Measurements from ENCODE around the gene CPD. TPM values are rescaled to one million over a fixed set of nuclear protein-coding genes. Genes with fewer than 3 reads are reported as not detected.

CPD gene
- total and polyA plus RNA-seq, 4 donors = 19.1 to 139 (median 58.8) TPM

DNA sequence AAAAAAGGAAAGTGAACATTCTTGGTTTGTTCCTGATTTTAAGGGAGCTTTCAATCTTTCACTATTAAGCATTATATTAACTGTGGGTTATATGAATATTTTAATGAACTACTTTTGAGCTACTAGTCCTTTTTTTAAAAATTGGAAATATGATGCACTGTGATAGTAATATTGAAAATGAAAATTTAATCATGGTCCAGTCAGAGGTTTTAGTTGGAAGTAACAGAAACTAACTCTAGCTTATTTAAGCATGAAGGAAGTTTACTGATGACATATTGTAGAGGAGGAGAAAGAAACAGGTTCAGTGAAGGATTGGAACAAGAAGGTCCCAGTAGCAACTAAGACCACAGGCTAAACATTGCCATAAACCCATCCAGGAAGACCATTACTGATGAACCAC lies 24.0 kb upstream of the CPD start (continued):
- TF ChIP-seq, protein P1, sequence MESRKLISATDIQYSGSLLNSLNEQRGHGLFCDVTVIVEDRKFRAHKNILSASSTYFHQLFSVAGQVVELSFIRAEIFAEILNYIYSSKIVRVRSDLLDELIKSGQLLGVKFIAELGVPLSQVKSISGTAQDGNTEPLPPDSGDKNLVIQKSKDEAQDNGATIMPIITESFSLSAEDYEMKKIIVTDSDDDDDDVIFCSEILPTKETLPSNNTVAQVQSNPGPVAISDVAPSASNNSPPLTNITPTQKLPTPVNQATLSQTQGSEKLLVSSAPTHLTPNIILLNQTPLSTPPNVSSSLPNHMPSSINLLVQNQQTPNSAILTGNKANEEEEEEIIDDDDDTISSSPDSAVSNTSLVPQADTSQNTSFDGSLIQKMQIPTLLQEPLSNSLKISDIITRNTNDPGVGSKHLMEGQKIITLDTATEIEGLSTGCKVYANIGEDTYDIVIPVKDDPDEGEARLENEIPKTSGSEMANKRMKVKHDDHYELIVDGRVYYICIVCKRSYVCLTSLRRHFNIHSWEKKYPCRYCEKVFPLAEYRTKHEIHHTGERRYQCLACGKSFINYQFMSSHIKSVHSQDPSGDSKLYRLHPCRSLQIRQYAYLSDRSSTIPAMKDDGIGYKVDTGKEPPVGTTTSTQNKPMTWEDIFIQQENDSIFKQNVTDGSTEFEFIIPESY (IDR thresholded peaks at IDR 0.05) = no peak

DNA sequence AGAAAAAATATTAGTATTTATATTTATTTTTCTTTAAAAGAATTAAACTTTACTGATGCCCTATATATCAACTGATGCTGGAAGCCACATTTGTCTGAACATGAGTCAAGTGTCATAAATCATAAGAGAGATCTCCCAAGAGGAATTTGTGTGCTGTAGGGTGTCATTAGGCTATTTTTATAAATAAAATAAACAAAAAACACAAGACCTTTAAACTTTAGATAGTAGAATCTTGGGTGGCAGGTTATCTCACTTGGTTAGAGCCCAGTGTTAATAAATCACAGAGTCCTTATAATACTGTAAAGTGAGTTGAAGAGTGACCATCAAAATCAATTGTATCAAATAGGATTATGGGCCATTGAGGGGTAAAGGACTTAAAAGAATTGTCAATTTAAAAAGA lies 21.3 kb upstream of the CPD start:
- Histone ChIP-seq H3K4me3 (ENCODE audit: low read depth in 1 of 3, low read length in 3 of 3) (no peak overlapping the region), H3K27me3 (ENCODE audit: control insufficient read depth in 4 of 4, insufficient read depth in 4 of 4, low read length in 3 of 4) (no peaks in the 10 kb centered on the region), H3K4me1 (ENCODE audit: control insufficient read depth in 4 of 4, insufficient read depth in 4 of 4, low read length in 3 of 4) (no peaks in the 10 kb centered on the region), H3K9ac (ENCODE audit: low read depth in 1 of 2, low read length in 2 of 2) (no peak overlapping the region), H3K9me3 (ENCODE audit: control insufficient read depth in 4 of 4, low read length in 3 of 4) (peaks cover 0 to 4% (median 1%) of the 10 kb centered on the region in 4 donors), H3K27ac (ENCODE audit: low read depth in 1 of 2, low read length in 2 of 2) (no peak overlapping the region), H3K36me3 (ENCODE audit: control insufficient read depth in 4 of 4, insufficient read depth in 3 of 4, low read depth in 1 of 4, low read length in 3 of 4) (no peaks in the 10 kb centered on the region)
- DNase-seq (ENCODE audit: low spot score) = no peak
- TF ChIP-seq, protein P2, sequence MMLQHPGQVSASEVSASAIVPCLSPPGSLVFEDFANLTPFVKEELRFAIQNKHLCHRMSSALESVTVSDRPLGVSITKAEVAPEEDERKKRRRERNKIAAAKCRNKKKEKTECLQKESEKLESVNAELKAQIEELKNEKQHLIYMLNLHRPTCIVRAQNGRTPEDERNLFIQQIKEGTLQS (IDR thresholded peaks at IDR 0.05) = no peak
- TF ChIP-seq FOXA1 (IDR thresholded peaks at IDR 0.05) (no peak), FOXA2 (IDR thresholded peaks at IDR 0.05) (no peak), RXRA (IDR thresholded peaks at IDR 0.05) (no peak), GABPA (IDR thresholded peaks at IDR 0.05 in 1 of 2, conservative IDR thresholded peaks at IDR 0.05 in 1 of 2) (no peak), SP1 (IDR thresholded peaks at IDR 0.05) (no peak), NR2F2 (IDR thresholded peaks at IDR 0.05) (no peak), HNF4G (IDR thresholded peaks at IDR 0.05) (no peak)
- TF ChIP-seq, protein P3, sequence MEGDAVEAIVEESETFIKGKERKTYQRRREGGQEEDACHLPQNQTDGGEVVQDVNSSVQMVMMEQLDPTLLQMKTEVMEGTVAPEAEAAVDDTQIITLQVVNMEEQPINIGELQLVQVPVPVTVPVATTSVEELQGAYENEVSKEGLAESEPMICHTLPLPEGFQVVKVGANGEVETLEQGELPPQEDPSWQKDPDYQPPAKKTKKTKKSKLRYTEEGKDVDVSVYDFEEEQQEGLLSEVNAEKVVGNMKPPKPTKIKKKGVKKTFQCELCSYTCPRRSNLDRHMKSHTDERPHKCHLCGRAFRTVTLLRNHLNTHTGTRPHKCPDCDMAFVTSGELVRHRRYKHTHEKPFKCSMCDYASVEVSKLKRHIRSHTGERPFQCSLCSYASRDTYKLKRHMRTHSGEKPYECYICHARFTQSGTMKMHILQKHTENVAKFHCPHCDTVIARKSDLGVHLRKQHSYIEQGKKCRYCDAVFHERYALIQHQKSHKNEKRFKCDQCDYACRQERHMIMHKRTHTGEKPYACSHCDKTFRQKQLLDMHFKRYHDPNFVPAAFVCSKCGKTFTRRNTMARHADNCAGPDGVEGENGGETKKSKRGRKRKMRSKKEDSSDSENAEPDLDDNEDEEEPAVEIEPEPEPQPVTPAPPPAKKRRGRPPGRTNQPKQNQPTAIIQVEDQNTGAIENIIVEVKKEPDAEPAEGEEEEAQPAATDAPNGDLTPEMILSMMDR (IDR thresholded peaks at IDR 0.05; ENCODE audit: low read depth, low read length, missing input control) = no peak
- TF ChIP-seq, protein P1 (IDR thresholded peaks at IDR 0.05) = no peak

DNA sequence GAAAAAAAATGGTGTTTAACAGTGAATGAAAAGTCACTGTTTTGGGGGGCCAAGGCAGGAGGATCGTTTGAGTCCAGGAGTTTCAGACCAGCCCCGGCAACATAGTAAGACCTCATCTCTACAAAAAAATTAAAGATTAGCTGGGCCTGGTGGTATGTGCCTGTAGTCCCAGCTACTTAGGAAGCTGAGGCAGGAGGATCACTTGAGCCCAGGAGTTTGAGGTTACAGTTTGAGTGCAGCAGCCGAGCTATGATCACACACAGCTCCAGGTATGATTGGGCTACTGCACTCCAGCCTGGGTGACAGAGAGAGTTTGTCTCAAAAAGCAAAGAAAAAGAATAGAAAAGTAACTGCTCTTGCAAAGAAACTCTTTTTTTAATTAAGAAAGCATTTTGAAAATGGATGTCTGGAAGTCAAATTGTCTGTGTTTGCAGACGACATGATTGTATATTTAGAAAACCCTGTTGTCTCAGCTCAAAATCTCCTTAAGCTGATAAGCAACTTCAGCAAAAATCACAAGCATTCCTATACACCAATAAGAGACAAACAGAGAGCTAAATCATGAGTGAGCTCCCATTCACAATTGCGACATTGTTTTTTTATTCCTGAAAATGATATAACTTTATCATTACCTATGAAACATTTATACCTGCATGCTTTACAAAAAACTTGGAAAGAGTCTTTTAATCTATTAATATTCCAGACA lies 20.5 kb upstream of the CPD start:
- peaks cover 0 to 5% (median 2%) of the 10 kb centered on the region in 4 donors for H3K9me3 ChIP-seq (ENCODE audit: control insufficient read depth in 4 of 4, low read length in 3 of 4)
- H3K4me1 ChIP-seq (ENCODE audit: control insufficient read depth in 4 of 4, insufficient read depth in 4 of 4, low read length in 3 of 4) = peaks cover 0 to 2% (median 0%) of the 10 kb centered on the region in 4 donors
- no peak for DNase-seq (ENCODE audit: low spot score)
- WGBS = 68% methylated on average over 5 of the region's 5 CpGs
- H3K9ac ChIP-seq (ENCODE audit: low read depth in 1 of 2, low read length in 2 of 2) = no peak overlapping the region
- H3K36me3 ChIP-seq (ENCODE audit: control insufficient read depth in 4 of 4, insufficient read depth in 3 of 4, low read depth in 1 of 4, low read length in 3 of 4) = no peaks in the 10 kb centered on the region
- no peak overlapping the region for H3K27ac ChIP-seq (ENCODE audit: low read depth in 1 of 2, low read length in 2 of 2)
- H3K27me3 ChIP-seq (ENCODE audit: control insufficient read depth in 4 of 4, insufficient read depth in 4 of 4, low read length in 3 of 4) = no peaks in the 10 kb centered on the region
- no peak overlapping the region for H3K4me3 ChIP-seq (ENCODE audit: low read depth in 1 of 3, low read length in 3 of 3)
- TF ChIP-seq, protein P1 (IDR thresholded peaks at IDR 0.05) = no peak
- TF ChIP-seq, protein P2 (IDR thresholded peaks at IDR 0.05) = no peak
- TF ChIP-seq TAF1 (conservative IDR thresholded peaks at IDR 0.05) = no peak
- no peak for TF ChIP-seq EGR1 (IDR thresholded peaks at IDR 0.05; ENCODE audit: low read depth in 2 of 2)
- TF ChIP-seq NR2F2 (IDR thresholded peaks at IDR 0.05) = no peak
- TF ChIP-seq HNF4G (IDR thresholded peaks at IDR 0.05) = no peak
- TF ChIP-seq, protein P3 (IDR thresholded peaks at IDR 0.05; ENCODE audit: low read depth, low read length, missing input control) = no peak
- TF ChIP-seq, protein P4, sequence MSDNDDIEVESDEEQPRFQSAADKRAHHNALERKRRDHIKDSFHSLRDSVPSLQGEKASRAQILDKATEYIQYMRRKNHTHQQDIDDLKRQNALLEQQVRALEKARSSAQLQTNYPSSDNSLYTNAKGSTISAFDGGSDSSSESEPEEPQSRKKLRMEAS (IDR thresholded peaks at IDR 0.05) = no peak
- no peak for TF ChIP-seq RXRA (IDR thresholded peaks at IDR 0.05)
- TF ChIP-seq HNF4A (conservative IDR thresholded peaks at IDR 0.05) = no peak
- TF ChIP-seq YY1 (IDR thresholded peaks at IDR 0.05) = no peak
